Testis (tissue), 3 donors: ENCODE data around the gene MMP11. TPM values are rescaled to one million over a fixed set of nuclear protein-coding genes. Genes with fewer than 3 reads are reported as not detected.
A peak's percentile ranks its signal among the peaks of the same experiment; 100 is the strongest.

Experiments used
- DNase-seq: peaks from one replicate; pipeline ENCODE4 v3.0.0-alpha.2; 2019
- H3K27ac ChIP-seq, 2 donors: fragments of 200-600 bp; sonication (generic); one replicate each; pipeline ENCODE4 v1.5.1; 2019
- H3K27me3 ChIP-seq: fragments of 200-600 bp; sonication (generic); one replicate; pipeline ENCODE4 v1.5.1; 2019
- H3K36me3 ChIP-seq: fragments of 200-600 bp; sonication (generic); one replicate; pipeline ENCODE4 v1.5.1; 2017; ENCODE audit warnings: low read depth; ENCODE audit errors: missing control alignments
- H3K4me1 ChIP-seq: fragments of 200-600 bp; sonication (generic); one replicate; pipeline ENCODE4 v1.5.1; 2019
- H3K4me3 ChIP-seq, 2 donors: fragments of 200-600 bp; sonication (generic); one replicate each; pipeline ENCODE4 v1.5.1; 2017 to 2019
- H3K9me3 ChIP-seq: fragments of 200-600 bp; sonication (generic); one replicate; pipeline ENCODE4 v1.5.1; 2017
- POLR2A ChIP-seq: fragments of 450-650 bp; IDR thresholded peaks from one replicate; pipeline ENCODE4 v1.6.1; 2017; ENCODE audit warnings: antibody characterized with exemption, mild to moderate bottlenecking, moderate library complexity
- WGBS, 2 donors: methylation state at CpG; one replicate each; pipeline ENCODE4 v1.1.5; 2018; 5-methylcytosine and 5-hydroxymethylcytosine counted together
- intact Hi-C: fragments of 100-400 bp; cut with DNase I; formaldehyde crosslinking; loops from one replicate; pipeline ENCODE4 v1.15.1; 2023; ENCODE audit warnings: low total_unique reads
- polyA plus RNA-seq: library from polyadenylated mRNA; stranded (reverse); fragments of 350-450 nt; fragmentation: Illumina TruSeq; extraction: RNeasy Lipid Tissue Mini Kit (QIAGEN cat#74804); gene quantifications from one replicate; pipeline ENCODE4 v1.2.3, GENCODE V29; 2014; ENCODE audit warnings: low read depth, low replicate concordance; ENCODE audit not compliant: insufficient read depth
- total RNA-seq, 2 donors: library from RNA; depleted of rRNA; stranded (reverse); fragments of >200 nt; gene quantifications; one replicate each; pipeline ENCODE4 v1.2.3, GENCODE V29; 2016
- TF ChIP-seq, protein P1 (sequence below), 3 experiments: fragments of 450-650 bp in 2 of 3; fragments of 200-600 bp in 1 of 3; sonication (generic) in 1 of 3; IDR thresholded peaks; one replicate each; pipeline ENCODE4 v1.5.1; 2016 to 2019; ENCODE audit warnings: antibody characterized with exemption in 3 of 3, mild to moderate bottlenecking in 2 of 3, moderate library complexity in 1 of 3

Gene MMP11
- total and polyA plus RNA-seq, 3 donors from 2014 or later: 13.6 to 36.1 (median 32.4) TPM

DNA sequence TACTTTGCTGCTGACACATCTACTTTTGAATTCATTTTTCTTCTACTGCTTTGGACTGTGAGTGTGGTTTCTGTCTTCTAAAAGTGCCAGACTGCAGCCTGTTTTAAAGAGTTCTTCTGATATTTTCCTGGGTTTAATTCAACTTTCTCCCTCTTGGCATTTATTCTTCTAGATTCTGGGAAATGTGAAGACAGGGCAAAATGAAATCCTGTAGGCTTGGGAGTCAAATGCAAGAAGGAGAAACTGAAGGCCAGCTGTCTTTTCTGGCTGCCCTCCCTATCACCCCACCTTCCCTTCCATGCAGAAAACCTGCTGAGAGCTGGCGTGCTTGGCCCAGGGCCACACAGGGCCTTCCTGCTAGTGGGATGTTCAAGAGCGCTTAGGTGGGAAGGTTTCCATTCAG is 29.3 kb upstream of the MMP11 start:
- WGBS, 2 donors: 54 to 70% methylated on average over 1 to 2 of the region's 2 CpGs
- DNase-seq: no peak
- TF ChIP-seq, protein P1, sequence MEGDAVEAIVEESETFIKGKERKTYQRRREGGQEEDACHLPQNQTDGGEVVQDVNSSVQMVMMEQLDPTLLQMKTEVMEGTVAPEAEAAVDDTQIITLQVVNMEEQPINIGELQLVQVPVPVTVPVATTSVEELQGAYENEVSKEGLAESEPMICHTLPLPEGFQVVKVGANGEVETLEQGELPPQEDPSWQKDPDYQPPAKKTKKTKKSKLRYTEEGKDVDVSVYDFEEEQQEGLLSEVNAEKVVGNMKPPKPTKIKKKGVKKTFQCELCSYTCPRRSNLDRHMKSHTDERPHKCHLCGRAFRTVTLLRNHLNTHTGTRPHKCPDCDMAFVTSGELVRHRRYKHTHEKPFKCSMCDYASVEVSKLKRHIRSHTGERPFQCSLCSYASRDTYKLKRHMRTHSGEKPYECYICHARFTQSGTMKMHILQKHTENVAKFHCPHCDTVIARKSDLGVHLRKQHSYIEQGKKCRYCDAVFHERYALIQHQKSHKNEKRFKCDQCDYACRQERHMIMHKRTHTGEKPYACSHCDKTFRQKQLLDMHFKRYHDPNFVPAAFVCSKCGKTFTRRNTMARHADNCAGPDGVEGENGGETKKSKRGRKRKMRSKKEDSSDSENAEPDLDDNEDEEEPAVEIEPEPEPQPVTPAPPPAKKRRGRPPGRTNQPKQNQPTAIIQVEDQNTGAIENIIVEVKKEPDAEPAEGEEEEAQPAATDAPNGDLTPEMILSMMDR (IDR thresholded peaks at IDR 0.05): no peak
- TF ChIP-seq POLR2A: no peak
- Histone ChIP-seq H3K36me3 (no peaks in the 10 kb centered on the region), H3K27me3 (no peaks in the 10 kb centered on the region), H3K27ac (no peak overlapping the region), H3K4me3 (no peak overlapping the region), H3K9me3 (no peaks in the 10 kb centered on the region), H3K4me1 (no peaks in the 10 kb centered on the region)
- intact Hi-C loops: no loop called here

DNA sequence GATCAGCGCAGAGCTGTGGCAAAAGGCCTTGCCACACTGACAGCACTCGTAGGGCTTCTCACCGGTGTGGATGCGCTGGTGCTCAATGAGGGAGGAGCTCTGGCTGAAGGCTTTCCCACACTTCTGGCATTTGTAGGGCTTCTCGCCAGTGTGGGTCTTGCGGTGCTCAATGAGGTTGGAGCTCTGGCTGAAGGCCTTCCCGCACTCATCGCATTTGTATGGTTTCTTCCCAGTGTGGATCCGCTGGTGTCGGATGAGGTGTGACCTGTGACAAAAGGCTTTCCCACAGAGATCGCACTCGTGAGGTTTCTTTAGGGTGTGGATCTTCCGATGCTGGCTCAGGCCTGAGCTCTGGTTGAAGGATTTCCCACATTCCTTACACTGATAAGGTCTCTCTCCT is 28.6 kb upstream of the MMP11 start:
- H3K4me1 ChIP-seq: no peaks in the 10 kb centered on the region
- no peak for DNase-seq
- H3K36me3 ChIP-seq: no peaks in the 10 kb centered on the region
- H3K9me3 ChIP-seq: no peaks in the 10 kb centered on the region
- WGBS, 2 donors: 97% methylated on average over 10 to 13 of the region's 13 CpGs
- H3K4me3 ChIP-seq: no peak overlapping the region
- H3K27me3 ChIP-seq: no peaks in the 10 kb centered on the region
- no peak overlapping the region for H3K27ac ChIP-seq
- TF ChIP-seq, protein P1 (IDR thresholded peaks at IDR 0.05): no peak
- TF ChIP-seq POLR2A: no peak
- intact Hi-C loops: no loop called here

DNA sequence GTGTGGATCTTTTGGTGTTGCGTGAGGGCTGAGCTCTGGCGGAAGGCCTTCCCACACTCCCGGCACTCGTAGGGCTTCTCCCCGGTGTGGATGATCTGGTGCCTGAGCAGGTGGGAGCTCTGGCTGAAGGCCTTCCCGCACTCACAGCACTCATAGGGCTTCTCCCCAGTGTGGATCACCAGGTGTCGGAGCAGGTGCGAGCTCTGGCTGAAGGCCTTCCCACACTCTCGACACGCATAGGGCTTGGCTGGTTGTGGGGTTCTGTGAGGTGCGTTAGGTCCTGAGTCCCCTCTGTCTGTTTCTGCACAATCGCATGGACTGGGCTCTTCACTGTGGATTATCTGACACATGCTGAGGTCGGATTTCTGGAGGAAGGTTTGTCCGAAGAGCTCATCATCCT is 28.2 kb upstream of the MMP11 start:
- WGBS, 2 donors: 97 to 99% methylated on average over 12 to 14 of the region's 14 CpGs
- no peaks in the 10 kb centered on the region for H3K4me1 ChIP-seq
- no peaks in the 10 kb centered on the region for H3K9me3 ChIP-seq
- no peaks in the 10 kb centered on the region for H3K36me3 ChIP-seq
- TF ChIP-seq, protein P1 (IDR thresholded peaks at IDR 0.05): no peak
- TF ChIP-seq POLR2A: no peak
- no peak overlapping the region for H3K27ac ChIP-seq
- intact Hi-C loops: no loop called here
- no peaks in the 10 kb centered on the region for H3K27me3 ChIP-seq
- H3K4me3 ChIP-seq: no peak overlapping the region
- no peak for DNase-seq

DNA sequence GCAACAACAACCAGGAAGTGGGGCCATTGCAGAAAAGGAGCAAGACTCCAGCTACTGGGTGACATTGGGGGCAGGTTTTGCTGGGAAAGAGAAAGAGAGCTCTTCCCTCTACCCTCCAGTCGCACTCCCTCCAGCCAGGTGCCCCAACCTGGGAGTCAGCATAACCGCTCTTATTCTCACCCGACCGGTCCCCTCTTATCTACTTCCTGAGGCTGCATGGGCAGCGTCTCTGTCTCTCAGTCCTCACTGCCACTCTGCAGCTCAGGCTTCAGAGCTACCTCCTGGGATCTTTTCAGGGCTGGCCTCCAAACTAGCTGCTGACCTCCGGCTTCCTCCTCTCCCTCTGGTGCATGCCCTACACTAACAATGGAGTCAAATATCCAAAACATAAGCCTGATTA is 26.9 kb upstream of the MMP11 start:
- no peak for TF ChIP-seq POLR2A
- TF ChIP-seq, protein P1 (IDR thresholded peaks at IDR 0.05): no peak
- H3K27ac ChIP-seq: no peak overlapping the region
- WGBS, 2 donors: 88 to 92% methylated on average over 6 of the region's 6 CpGs
- no peak overlapping the region for H3K4me3 ChIP-seq
- H3K9me3 ChIP-seq: no peaks in the 10 kb centered on the region
- no peak for DNase-seq
- H3K36me3 ChIP-seq: no peaks in the 10 kb centered on the region
- peaks cover 5% of the 10 kb centered on the region for H3K4me1 ChIP-seq
- intact Hi-C loops: no loop called here
- no peaks in the 10 kb centered on the region for H3K27me3 ChIP-seq

DNA sequence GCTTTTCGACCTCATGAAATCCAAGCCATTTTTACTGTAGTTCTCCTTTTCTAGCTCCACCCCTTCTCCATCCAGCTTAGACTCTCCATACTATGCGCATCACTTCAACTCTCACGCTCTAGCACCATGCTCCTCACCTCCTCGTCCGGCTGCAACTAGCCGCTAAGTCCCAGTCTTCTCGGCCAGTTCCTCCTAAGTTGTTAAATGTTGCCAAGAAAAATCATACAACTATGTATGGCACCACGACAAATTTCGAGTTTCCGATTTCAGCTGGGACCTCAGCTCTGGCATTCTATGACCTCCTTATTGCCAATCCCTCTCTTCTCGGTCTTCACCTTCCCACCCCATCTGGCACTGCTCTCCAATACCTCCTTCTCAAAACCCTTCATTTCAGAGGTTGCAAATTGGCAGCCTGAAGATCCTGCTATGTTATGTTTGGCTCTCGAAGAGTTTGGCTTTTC is 22.8 kb upstream of the MMP11 start:
- Histone ChIP-seq H3K36me3 (no peaks in the 10 kb centered on the region), H3K9me3 (no peaks in the 10 kb centered on the region), H3K4me3 (peak overlapping the region in 1 of 2 donors; percentile 81), H3K4me1 (peaks cover 5% of the 10 kb centered on the region), H3K27me3 (no peaks in the 10 kb centered on the region), H3K27ac (no peak overlapping the region)
- 17 to 29% methylated on average over 12 of the region's 12 CpGs for WGBS, 2 donors
- DNase-seq: no peak
- TF ChIP-seq, protein P1 (IDR thresholded peaks at IDR 0.05): no peak
- intact Hi-C loops: no loop called here
